GM12892 (cell line): ENCODE data around the gene NPR2.

Experiments used
- POLR2A ChIP-seq: IDR thresholded peaks from 2 replicates; pipeline ENCODE4 v1.6.1; 2011; ENCODE audit warnings: low read depth, low read length, control low read depth
- POLR2AphosphoS5 ChIP-seq: IDR thresholded peaks from 2 replicates; pipeline ENCODE4 v1.6.1; 2011; ENCODE audit warnings: low read depth, low read length, control low read depth

DNA sequence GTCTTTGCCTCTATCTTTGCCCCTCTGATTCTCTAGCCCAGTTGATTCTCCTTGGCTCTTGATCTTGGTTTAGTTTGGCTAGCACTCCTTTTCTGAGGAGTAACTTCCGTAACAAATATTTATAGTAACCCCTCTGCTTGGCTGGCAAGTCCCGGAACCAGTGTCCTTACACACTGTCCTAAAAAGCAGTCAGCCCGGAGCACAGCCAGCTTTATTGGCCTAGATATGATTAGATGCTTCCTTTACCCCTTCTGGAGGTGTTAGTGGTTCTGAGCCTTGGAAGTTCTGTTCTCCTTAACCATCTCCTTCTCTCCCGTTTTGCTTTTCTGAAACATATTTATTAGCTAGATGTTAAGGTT lies 20.3 kb upstream of the NPR2 start:
- TF ChIP-seq POLR2AphosphoS5: no peak
- TF ChIP-seq POLR2A: no peak
